GM12891 (cell line): Measurements from ENCODE around the gene XDH.

Experiments used
- DNase-seq: peaks from one replicate; pipeline ENCODE4 v3.0.0; 2011; ENCODE audit warnings: low spot score; ENCODE audit not compliant: insufficient read length
- FAIRE-seq: peaks from 2 replicates; lab custom pipeline; 2011; peaks lifted over from hg19 to GRCh38; lab: Jason Lieb, UNC
- PAX5 ChIP-seq: IDR thresholded peaks from 2 replicates; pipeline ENCODE4 v1.6.1; 2011; ENCODE audit warnings: low read length, moderate library complexity, mild to moderate bottlenecking; ENCODE audit not compliant: insufficient read depth, severe bottlenecking
- POLR2A ChIP-seq: IDR thresholded peaks from 2 replicates; pipeline ENCODE4 v1.6.1; 2011; ENCODE audit warnings: low read depth, low read length, control low read depth
- POLR2AphosphoS5 ChIP-seq: IDR thresholded peaks from 2 replicates; pipeline ENCODE4 v1.6.1; 2011; ENCODE audit warnings: low read depth, low read length, control low read depth
- POU2F2 ChIP-seq: IDR thresholded peaks from 2 replicates; pipeline ENCODE4 v1.6.1; 2011; ENCODE audit warnings: low read depth, mild to moderate bottlenecking, control low read depth, low read length, moderate library complexity
- SPI1 ChIP-seq: IDR thresholded peaks from 2 replicates; pipeline ENCODE4 v1.6.1; 2011; ENCODE audit warnings: low read depth, low read length, control low read depth
- TAF1 ChIP-seq: IDR thresholded peaks from 2 replicates; pipeline ENCODE4 v1.6.1; 2011; ENCODE audit warnings: low read depth, low read length, control low read depth

Gene XDH

GRCh38 chr2:31386648-31387047 lies 27.9 kb downstream of the XDH start:
- DNase-seq (no peak), FAIRE-seq (no peak)
- TF ChIP-seq POLR2A (no peak), POLR2AphosphoS5 (no peak), SPI1 (no peak), TAF1 (no peak), PAX5 (no peak), POU2F2 (no peak)

- DNase-seq (no peak), FAIRE-seq (no peak)
- TF ChIP-seq POU2F2 (no peak), SPI1 (no peak), TAF1 (no peak), PAX5 (no peak), POLR2A (no peak), POLR2AphosphoS5 (no peak)
These were observed 28.4 kb downstream of the XDH start for GRCh38 chr2:31386172-31386571.

DNA sequence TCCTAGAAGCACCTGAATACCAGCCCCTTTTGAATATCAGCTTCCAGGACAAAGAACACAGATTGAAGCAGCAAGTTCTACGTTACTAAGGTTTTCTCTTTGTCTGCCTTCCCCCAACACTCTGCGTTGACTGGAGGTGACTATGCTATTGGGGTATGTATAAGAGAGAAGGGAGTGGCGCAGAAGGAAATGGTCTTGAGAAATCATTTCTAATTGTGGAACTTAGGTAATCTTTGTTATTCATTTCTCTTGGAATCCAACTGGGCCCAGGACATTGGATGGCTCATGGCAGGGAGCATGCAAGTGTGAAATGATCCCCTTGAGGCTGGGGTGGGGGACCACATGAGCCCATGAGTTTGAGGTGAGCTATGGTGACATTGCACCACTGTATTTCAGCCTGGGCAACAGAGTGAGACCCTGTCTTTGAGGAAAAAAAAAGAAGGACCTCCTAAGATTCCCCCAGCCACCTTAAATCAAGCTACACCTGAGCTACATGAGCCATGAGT lies 29.7 kb downstream of the XDH start:
- no peak for TF ChIP-seq SPI1
- TF ChIP-seq PAX5, result no peak
- FAIRE-seq, result no peak
- no peak for DNase-seq

GRCh38 chr2:31384351-31384750 lies 30.2 kb downstream of the XDH start:
- DNase-seq (no peak), FAIRE-seq (no peak)
- TF ChIP-seq POLR2AphosphoS5, result no peak
- no peak for TF ChIP-seq PAX5
- TF ChIP-seq POU2F2, result no peak
- no peak for TF ChIP-seq SPI1

GRCh38 chr2:31383471-31384153 lies 30.9 kb downstream of the XDH start:
- no peak for TF ChIP-seq POU2F2
- TF ChIP-seq TAF1, result no peak
- no peak for TF ChIP-seq PAX5
- TF ChIP-seq POLR2A, result no peak
- TF ChIP-seq SPI1, result no peak
- TF ChIP-seq POLR2AphosphoS5, result no peak
- no peak for DNase-seq
- no peak for FAIRE-seq

GRCh38 chr2:31382452-31383120 lies 32.0 kb downstream of the XDH start:
- FAIRE-seq, result no peak

DNA sequence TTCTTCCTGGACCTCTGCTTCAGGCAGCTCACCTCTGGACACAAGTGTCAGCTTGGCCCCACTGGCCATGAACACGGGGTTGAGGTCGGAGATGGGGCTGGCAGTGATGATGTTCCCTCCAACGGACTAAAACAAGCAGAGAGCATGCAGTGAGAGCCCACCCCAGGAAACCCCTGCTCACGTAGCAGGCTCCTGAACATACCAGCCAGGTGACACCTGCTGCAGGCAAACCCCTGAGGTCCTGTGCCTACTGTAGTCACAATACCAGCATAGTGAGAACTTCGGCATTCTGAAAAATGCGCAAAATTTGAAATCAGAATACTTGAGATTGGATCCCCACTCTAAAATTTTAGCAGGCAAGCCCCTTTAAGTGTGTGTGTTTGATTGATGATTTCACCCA lies 32.9 kb downstream of the XDH start:
- TF ChIP-seq POLR2AphosphoS5 (no peak), POU2F2 (no peak), PAX5 (no peak), TAF1 (no peak), POLR2A (no peak), SPI1 (no peak)
- FAIRE-seq (no peak), DNase-seq (no peak)

More at GRCh38 chr2:31382452-31383120, 32.0 kb downstream of the XDH start:
- DNase-seq, result no peak
- TF ChIP-seq POLR2AphosphoS5 (no peak), PAX5 (no peak), POLR2A (no peak), POU2F2 (no peak), TAF1 (no peak), SPI1 (no peak)

GRCh38 chr2:31380243-31380642 lies 34.3 kb downstream of the XDH start:
- FAIRE-seq (no peak), DNase-seq (no peak)
- no peak for TF ChIP-seq SPI1
- TF ChIP-seq POLR2AphosphoS5, result no peak
- no peak for TF ChIP-seq POLR2A
- TF ChIP-seq POU2F2, result no peak
- TF ChIP-seq TAF1, result no peak
- no peak for TF ChIP-seq PAX5

GRCh38 chr2:31379747-31380146 lies 34.8 kb downstream of the XDH start:
- FAIRE-seq (no peak), DNase-seq (no peak)
- no peak for TF ChIP-seq POLR2A
- TF ChIP-seq PAX5, result no peak
- TF ChIP-seq POU2F2, result no peak
- TF ChIP-seq TAF1, result no peak
- no peak for TF ChIP-seq POLR2AphosphoS5
- no peak for TF ChIP-seq SPI1

DNA sequence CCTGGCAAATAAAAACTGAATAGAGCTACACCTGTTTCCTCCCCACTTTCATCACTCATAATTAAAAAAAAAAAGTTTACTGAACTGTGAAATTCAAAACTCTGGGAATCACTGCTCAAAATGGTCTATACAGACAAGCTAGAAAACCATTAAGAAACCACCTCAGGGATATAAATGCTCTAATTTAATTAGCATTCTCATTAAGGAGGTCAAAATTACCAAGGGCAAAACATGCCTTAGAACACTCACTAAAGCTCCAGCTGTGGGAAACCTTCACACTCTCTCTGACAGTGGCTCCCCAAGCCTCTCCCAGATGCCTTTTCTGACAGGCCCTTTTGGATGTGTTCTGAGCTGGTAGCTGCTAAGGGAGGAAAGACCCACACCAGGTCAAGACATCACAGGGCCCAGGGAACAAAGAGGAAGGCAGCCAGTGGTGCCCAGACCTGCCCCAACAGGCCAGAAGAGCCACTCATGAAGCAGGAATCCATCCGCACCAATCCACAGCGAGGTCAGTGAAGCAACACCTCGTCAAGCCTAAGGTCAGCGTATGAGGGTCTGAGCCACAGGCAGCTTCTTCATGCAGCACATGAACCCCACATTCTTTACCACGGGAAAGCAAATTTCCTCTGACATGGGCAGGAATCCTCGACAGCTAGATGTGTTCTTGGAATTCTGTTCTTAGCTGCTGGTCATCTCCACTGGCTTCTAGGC lies 35.6 kb downstream of the XDH start:
- TF ChIP-seq POLR2A (no peak), SPI1 (no peak), POLR2AphosphoS5 (no peak), PAX5 (no peak), POU2F2 (no peak), TAF1 (no peak)
- no peak for DNase-seq
- FAIRE-seq, result no peak
